OCI-LY3 (cell line): Measurements from ENCODE around the gene BRD2.

Experiments used
- H2AFZ ChIP-seq: fragments of 200-600, 300-600 bp; shearing (Covaris generic); 2 replicates; pipeline ENCODE4 v1.6.0; 2014; ENCODE audit warnings: antibody characterized with exemption, low read depth, low read length
- H3K27ac ChIP-seq: fragments of 200-600, 300-600 bp; sonication (generic); 2 replicates; pipeline ENCODE4 v1.5.1; 2014; ENCODE audit warnings: mild to moderate bottlenecking, low read length, moderate library complexity, mixed read lengths
- H3K27me3 ChIP-seq: fragments of 200-600, 300-600 bp; sonication (generic); 2 replicates; pipeline ENCODE4 v1.6.1; 2014; ENCODE audit warnings: low read depth, low read length, mixed read lengths
- H3K36me3 ChIP-seq: fragments of 200-600, 300-600 bp; sonication (generic); replicated peaks from 2 replicates; pipeline ENCODE3; 2014; ENCODE audit warnings: low read depth, low read length, mixed read lengths
- H3K4me1 ChIP-seq: fragments of 300-600, 200-600 bp; sonication (generic); 2 replicates; pipeline ENCODE4 v1.6.1; 2014; ENCODE audit warnings: low read length, mixed read lengths
- H3K4me2 ChIP-seq: fragments of 200-600, 300-600 bp; sonication (generic); 2 replicates; pipeline ENCODE4 v1.6.1; 2014; ENCODE audit warnings: low read length, mixed read lengths
- H3K4me3 ChIP-seq: fragments of 300-600, 200-600 bp; sonication (generic); 2 replicates; pipeline ENCODE4 v1.5.1; 2014; ENCODE audit warnings: antibody characterized with exemption, mild to moderate bottlenecking, low read length, moderate library complexity
- H3K79me2 ChIP-seq: fragments of 300-600, 200-600 bp; shearing (Covaris generic); 2 replicates; pipeline ENCODE4 v1.6.1; 2014; ENCODE audit warnings: mild to moderate bottlenecking, low read length, mixed read lengths
- H3K9ac ChIP-seq: fragments of 300-600, 200-600 bp; shearing (Covaris generic); 2 replicates; pipeline ENCODE4 v1.6.0; 2014; ENCODE audit warnings: mild to moderate bottlenecking, low read length, moderate library complexity
- H3K9me3 ChIP-seq: fragments of 200-600, 300-600 bp; shearing (Covaris generic); 2 replicates; pipeline ENCODE4 v1.6.1; 2014; ENCODE audit warnings: low read length, mixed read lengths; ENCODE audit not compliant: insufficient read depth
- H4K20me1 ChIP-seq: fragments of 200-600, 300-600 bp; sonication (generic); 2 replicates; pipeline ENCODE4 v1.6.1; 2016; ENCODE audit warnings: low read length, mixed read lengths; ENCODE audit not compliant: insufficient read depth
- CTCF ChIP-seq: fragments of 200-600, 300-600 bp; sonication (generic); IDR thresholded peaks from 2 replicates; pipeline ENCODE4 v1.5.1; 2014; ENCODE audit warnings: antibody characterized with exemption, low read length, low read depth
- EZH2phosphoT487 ChIP-seq: fragments of 200-600 bp; shearing (Covaris generic); IDR thresholded peaks from 2 replicates; pipeline ENCODE4 v1.6.1; 2018; ENCODE audit warnings: antibody characterized with exemption, mixed run types, low read depth

The BRD2 gene

GRCh38 chr6:33014841-33015634 lies 46.6 kb downstream of the BRD2 start:
- H3K27ac ChIP-seq = no peak overlapping the region
- H3K27me3 ChIP-seq = no peaks in the 10 kb centered on the region
- no peaks in the 10 kb centered on the region for H3K79me2 ChIP-seq
- no peaks in the 10 kb centered on the region for H3K36me3 ChIP-seq
- H3K4me3 ChIP-seq = no peak overlapping the region
- TF ChIP-seq CTCF (peak; percentile 69), EZH2phosphoT487 (no peak)
- peaks cover 39% of the 10 kb centered on the region for H3K4me1 ChIP-seq
- no peak overlapping the region for H3K9ac ChIP-seq
- H4K20me1 ChIP-seq = no peaks in the 10 kb centered on the region
- H2AFZ ChIP-seq = no peak overlapping the region
- peak overlapping the region; percentile 45 for H3K4me2 ChIP-seq
- H3K9me3 ChIP-seq = no peaks in the 10 kb centered on the region

- no peaks in the 10 kb centered on the region for H3K9me3 ChIP-seq
- H3K27me3 ChIP-seq = no peaks in the 10 kb centered on the region
- H4K20me1 ChIP-seq = no peaks in the 10 kb centered on the region
- H3K4me1 ChIP-seq = peaks cover 41% of the 10 kb centered on the region
- H3K4me2 ChIP-seq = no peak overlapping the region
- no peaks in the 10 kb centered on the region for H3K79me2 ChIP-seq
- H3K36me3 ChIP-seq = no peaks in the 10 kb centered on the region
- H3K4me3 ChIP-seq = no peak overlapping the region
- H2AFZ ChIP-seq = no peak overlapping the region
- TF ChIP-seq EZH2phosphoT487 = no peak
- no peak for TF ChIP-seq CTCF
- H3K9ac ChIP-seq = no peak overlapping the region
- no peak overlapping the region for H3K27ac ChIP-seq
These were observed 47.4 kb downstream of the BRD2 start for GRCh38 chr6:33015798-33016197.

GRCh38 chr6:33017018-33017417 lies 48.6 kb downstream of the BRD2 start:
- no peaks in the 10 kb centered on the region for H3K9me3 ChIP-seq
- no peak overlapping the region for H3K4me2 ChIP-seq
- H3K4me1 ChIP-seq = peaks cover 41% of the 10 kb centered on the region
- no peak overlapping the region for H3K27ac ChIP-seq
- no peaks in the 10 kb centered on the region for H4K20me1 ChIP-seq
- no peak overlapping the region for H3K9ac ChIP-seq
- no peaks in the 10 kb centered on the region for H3K79me2 ChIP-seq
- no peak overlapping the region for H2AFZ ChIP-seq
- TF ChIP-seq CTCF (no peak), EZH2phosphoT487 (no peak)
- no peaks in the 10 kb centered on the region for H3K27me3 ChIP-seq
- H3K36me3 ChIP-seq = no peaks in the 10 kb centered on the region
- no peak overlapping the region for H3K4me3 ChIP-seq

GRCh38 chr6:33017694-33018353 lies 49.4 kb downstream of the BRD2 start:
- Histone ChIP-seq H3K36me3 (no peaks in the 10 kb centered on the region), H3K4me2 (peak overlapping the region; percentile 73), H4K20me1 (no peaks in the 10 kb centered on the region), H3K9me3 (no peaks in the 10 kb centered on the region), H3K79me2 (no peaks in the 10 kb centered on the region), H3K4me3 (no peak overlapping the region), H3K27ac (peak overlapping the region; percentile 82), H3K9ac (peak overlapping the region; percentile 47), H3K4me1 (peaks cover 41% of the 10 kb centered on the region), H2AFZ (no peak overlapping the region), H3K27me3 (no peaks in the 10 kb centered on the region)
- TF ChIP-seq CTCF (no peak), EZH2phosphoT487 (no peak)
